Measurements from ENCODE around the gene ZNF71. TPM values are rescaled to one million over a fixed set of nuclear protein-coding genes. Genes with fewer than 3 reads are reported as not detected.

Gene ZNF71
- total RNA-seq, 1 donor from 2014 or later = 15.8 TPM

DNA sequence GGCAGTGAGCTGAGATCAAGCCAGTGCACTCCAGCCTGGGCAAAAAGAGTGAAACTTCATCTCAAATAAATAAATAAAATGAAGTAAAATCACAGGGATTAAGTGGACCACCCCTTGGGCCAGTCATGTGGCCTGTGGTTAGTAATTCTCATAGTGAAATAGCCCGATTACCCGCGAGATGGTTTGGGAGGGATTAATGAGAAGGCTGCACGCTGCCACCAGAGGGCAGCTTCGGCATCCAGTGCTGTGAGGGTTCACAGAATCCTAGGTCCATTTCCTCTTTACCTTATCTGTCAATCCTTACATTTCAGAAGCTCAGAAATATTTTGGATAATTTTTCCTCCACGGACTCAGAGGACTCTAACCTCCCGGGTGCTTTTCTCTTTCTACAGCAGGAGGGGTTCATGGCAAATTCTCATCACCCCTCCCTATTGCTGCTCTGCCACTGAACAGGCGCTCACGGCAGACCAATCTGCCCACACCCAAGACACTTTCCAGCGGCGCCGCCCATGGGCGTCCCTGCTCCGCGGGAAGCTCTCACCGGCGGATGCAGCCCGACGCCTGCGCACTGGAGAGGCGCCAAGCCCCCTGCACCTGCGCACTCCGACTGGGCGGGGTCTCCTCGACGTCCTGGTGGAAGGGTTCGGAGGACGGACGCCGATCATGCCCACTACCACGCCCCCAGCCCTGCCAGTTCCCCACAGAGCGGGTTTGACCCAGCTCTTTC lies 65.4 kb downstream of the ZNF71 start:
- no peak for DNase-seq (ENCODE audit: extremely low spot score, unreplicated experiment)
- H3K27ac Mint-ChIP-seq = no peak overlapping the region
- H3K9me3 Mint-ChIP-seq = peaks cover 4% of the 10 kb centered on the region
- no peaks in the 10 kb centered on the region for H3K27me3 Mint-ChIP-seq
- no peaks in the 10 kb centered on the region for H3K36me3 Mint-ChIP-seq
- TF ChIP-seq, protein P1, sequence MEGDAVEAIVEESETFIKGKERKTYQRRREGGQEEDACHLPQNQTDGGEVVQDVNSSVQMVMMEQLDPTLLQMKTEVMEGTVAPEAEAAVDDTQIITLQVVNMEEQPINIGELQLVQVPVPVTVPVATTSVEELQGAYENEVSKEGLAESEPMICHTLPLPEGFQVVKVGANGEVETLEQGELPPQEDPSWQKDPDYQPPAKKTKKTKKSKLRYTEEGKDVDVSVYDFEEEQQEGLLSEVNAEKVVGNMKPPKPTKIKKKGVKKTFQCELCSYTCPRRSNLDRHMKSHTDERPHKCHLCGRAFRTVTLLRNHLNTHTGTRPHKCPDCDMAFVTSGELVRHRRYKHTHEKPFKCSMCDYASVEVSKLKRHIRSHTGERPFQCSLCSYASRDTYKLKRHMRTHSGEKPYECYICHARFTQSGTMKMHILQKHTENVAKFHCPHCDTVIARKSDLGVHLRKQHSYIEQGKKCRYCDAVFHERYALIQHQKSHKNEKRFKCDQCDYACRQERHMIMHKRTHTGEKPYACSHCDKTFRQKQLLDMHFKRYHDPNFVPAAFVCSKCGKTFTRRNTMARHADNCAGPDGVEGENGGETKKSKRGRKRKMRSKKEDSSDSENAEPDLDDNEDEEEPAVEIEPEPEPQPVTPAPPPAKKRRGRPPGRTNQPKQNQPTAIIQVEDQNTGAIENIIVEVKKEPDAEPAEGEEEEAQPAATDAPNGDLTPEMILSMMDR (conservative IDR thresholded peaks at IDR 0.05) = no peak
- H3K4me3 Mint-ChIP-seq = no peak overlapping the region
- H3K4me1 Mint-ChIP-seq (ENCODE audit: unreplicated experiment) = no peaks in the 10 kb centered on the region

DNA sequence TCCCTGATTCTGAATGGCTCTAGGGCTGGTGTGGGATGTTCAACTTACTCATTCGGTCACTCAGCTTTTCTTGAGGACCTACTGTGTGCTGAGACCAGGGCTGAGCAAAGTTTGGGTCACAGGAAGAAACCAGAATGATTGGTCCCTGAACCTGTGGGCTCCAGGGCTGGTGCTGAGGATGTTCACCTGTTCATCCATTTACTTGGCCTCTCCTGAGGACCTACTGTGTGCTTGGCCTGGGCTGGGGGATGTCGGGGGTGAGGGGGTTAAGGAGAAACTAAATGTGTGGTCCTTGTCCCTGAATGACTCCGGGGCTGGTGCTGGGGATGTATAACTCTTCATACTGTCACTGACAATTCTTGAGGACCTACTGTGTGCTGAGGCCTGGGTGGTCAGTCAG lies 66.1 kb downstream of the ZNF71 start:
- DNase-seq (ENCODE audit: extremely low spot score, unreplicated experiment) = no peak
- no peaks in the 10 kb centered on the region for H3K4me1 Mint-ChIP-seq (ENCODE audit: unreplicated experiment)
- H3K9me3 Mint-ChIP-seq = peaks cover 4% of the 10 kb centered on the region
- H3K36me3 Mint-ChIP-seq = no peaks in the 10 kb centered on the region
- H3K27me3 Mint-ChIP-seq = no peaks in the 10 kb centered on the region
- TF ChIP-seq, protein P1 (conservative IDR thresholded peaks at IDR 0.05) = no peak
- H3K4me3 Mint-ChIP-seq = no peak overlapping the region
- H3K27ac Mint-ChIP-seq = no peak overlapping the region

DNA sequence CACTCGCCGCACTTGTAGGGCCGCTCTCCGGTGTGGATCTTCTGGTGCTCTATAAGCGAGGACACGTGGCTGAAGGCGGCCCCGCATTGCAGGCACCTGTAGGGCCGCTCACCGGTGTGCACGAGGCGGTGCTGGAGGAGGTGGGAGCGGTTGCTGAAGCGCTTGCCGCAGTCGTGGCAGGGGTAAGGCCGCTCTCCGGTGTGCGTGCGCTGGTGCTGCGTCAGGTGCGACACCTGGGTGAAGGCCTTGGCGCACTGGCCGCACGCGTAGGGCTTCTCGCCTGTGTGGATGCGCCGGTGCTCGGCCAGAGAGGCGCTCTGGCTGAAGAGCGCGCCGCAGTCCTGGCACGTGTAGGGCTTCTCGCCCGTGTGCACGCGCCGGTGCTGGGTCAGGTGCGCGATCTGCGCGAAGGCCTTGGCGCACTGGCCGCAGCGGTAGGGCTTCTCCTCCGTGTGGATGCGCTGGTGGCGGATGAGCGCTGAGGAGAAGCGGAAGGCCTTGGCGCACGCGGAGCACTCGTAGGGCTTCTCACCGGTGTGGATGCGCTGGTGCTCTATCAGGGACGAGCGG lies 68.9 kb downstream of the ZNF71 start:
- TF ChIP-seq, protein P1 (conservative IDR thresholded peaks at IDR 0.05) = no peak
- no peak overlapping the region for H3K27ac Mint-ChIP-seq
- H3K36me3 Mint-ChIP-seq = no peaks in the 10 kb centered on the region
- H3K4me3 Mint-ChIP-seq = no peak overlapping the region
- H3K4me1 Mint-ChIP-seq (ENCODE audit: unreplicated experiment) = no peaks in the 10 kb centered on the region
- DNase-seq (ENCODE audit: extremely low spot score, unreplicated experiment) = no peak
- no peaks in the 10 kb centered on the region for H3K27me3 Mint-ChIP-seq
- peaks cover 3% of the 10 kb centered on the region for H3K9me3 Mint-ChIP-seq

DNA sequence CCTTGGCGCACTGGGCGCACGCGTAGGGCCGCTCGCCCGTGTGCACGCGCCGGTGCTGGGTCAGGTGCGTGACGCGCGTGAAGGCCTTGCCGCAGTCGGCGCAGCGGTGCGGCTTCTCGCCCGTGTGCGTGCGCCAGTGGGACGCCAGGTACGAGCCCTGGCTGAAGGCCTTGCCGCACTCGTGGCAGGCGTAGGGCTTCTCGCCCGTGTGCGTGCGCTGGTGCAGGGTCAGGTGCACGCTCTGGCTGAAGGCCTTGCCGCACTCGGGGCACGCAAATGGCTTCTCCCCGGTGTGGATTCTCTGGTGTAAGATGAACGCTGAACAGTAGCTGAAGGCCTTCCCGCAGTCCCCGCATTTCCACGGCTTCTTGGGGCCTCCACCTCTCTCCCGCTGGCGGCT lies 69.4 kb downstream of the ZNF71 start:
- H3K36me3 Mint-ChIP-seq = no peaks in the 10 kb centered on the region
- no peak overlapping the region for H3K27ac Mint-ChIP-seq
- H3K9me3 Mint-ChIP-seq = no peaks in the 10 kb centered on the region
- H3K4me3 Mint-ChIP-seq = no peak overlapping the region
- H3K27me3 Mint-ChIP-seq = no peaks in the 10 kb centered on the region
- TF ChIP-seq, protein P1 (conservative IDR thresholded peaks at IDR 0.05) = no peak
- no peak for DNase-seq (ENCODE audit: extremely low spot score, unreplicated experiment)
- H3K4me1 Mint-ChIP-seq (ENCODE audit: unreplicated experiment) = no peaks in the 10 kb centered on the region

DNA sequence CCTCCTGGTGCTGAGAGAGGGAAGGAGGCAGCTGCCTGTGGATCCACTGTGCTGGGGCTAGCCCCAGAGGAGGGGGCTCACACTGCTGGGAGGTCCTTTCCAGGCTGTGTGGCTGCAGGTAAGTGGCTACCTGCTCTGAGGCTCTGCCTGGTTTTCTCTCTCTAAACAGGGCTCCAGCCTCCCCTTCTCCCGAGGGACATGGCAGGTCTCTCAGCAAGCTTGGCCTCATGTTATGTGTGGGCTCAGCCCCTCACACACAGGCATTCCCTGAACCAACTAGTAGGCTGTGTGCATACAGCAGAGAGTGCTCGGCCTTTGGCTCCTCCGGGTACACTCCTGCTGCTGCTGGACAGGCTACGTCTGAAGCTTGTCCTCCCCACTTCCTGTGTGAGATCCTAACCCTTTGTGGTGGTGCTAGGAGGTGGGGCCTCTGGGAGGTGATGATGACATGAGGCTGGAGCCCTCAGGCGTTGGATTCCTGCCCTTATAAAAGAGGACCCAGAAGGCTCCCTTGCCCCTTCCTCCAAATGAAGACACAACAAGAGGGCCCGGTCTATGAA lies 72.3 kb downstream of the ZNF71 start:
- Mint-ChIP-seq H3K4me3 (no peak overlapping the region), H3K27me3 (no peaks in the 10 kb centered on the region), H3K36me3 (no peaks in the 10 kb centered on the region), H3K27ac (no peak overlapping the region), H3K9me3 (no peaks in the 10 kb centered on the region), H3K4me1 (ENCODE audit: unreplicated experiment) (no peaks in the 10 kb centered on the region)
- TF ChIP-seq, protein P1 (conservative IDR thresholded peaks at IDR 0.05) = no peak
- DNase-seq (ENCODE audit: extremely low spot score, unreplicated experiment) = no peak

Measured in type B pancreatic cell (in vitro differentiated cells).